ENCODE data around the gene CDC25B.
"Not testable (repeated sequence)": the region's sequence is repeated elsewhere in the genome, so short reads cannot be mapped to it uniquely, and the experiment has no call there.

Gene CDC25B

GRCh38 chr20:3786665-3787323 lies 9.3 kb upstream of the CDC25B start, which contains the start of gene CENPB:
Gene CENPB, minus strand, starts transcription at chr20:3786740. Its CDS starts 257 bp downstream, at chr20:3786483.
- no peak for DNase-seq

DNA sequence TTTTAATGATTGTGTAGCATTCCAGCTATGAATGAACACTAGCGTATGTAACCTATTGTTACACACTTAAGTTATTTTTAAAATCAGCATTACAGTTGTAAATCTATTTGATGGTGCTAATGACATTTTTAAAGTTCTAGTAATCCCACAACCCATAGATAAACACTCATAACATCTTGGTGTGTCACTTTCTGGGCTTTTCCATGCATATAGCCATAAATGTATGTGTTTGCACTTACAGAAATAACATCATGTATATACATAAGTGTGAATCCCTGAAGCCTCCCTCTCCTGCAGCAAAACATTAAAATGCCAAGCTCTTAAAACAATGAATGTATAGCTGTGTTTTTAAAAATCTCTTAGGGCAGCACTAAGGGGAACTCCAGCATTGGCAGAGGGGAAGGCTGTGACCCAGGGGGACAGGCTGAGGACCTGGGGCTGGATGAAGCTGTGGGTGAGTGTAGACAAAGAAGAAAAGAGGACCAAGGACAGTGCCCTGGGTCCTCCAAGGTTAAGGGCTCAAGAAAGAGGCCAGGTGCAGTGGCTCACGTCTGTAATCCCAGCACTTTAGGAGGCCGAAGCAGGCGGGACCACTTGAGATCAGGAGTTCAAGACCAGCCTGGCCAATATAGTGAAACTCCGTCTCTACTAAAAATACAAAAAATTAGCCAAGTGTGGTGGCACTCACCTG lies 8.6 kb upstream of the CDC25B start:
- no peak for DNase-seq

DNA sequence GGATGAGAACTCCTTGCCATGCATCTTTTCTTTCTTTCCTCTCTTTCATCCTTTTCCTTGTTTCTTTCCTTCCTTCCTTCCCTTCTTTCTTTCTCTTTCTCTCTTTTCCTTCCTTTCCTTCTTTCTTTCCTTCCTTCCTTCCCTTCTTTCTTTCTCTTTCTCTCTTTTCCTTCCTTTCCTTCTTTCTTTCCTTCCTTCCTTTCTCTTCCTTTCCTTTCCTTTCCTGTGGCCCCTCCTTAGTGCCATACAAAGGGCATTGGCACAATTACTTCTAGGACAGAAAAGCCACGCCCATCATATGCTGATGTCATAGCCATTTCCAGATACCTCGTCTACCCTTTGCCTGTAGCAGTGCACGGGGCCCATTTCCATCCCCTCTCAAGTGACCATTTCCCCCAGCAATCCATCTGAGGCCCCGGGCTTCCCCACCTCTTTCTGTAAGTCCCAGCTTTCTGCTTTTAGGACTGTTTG lies 7.4 kb upstream of the CDC25B start:
- no peak for DNase-seq

DNA sequence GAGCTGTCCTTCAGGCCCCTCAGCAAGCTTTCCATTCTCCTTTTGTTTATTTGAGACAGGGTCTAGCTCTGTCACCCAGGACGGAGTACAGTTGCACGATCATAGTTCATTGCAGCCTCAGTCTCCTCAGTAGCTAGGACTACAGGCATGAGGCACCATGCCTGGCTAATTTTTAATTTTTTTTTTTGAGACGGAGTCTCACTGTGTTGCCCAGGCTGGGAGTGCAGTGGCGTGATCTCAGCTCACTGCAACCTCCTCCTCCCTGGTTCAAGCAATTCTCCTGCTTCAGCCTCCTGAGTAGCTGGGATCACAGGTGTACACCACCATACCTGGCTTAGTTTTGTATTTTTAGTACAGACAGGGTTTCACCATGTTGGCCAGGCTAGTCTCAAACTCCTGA lies 6.9 kb upstream of the CDC25B start:
- not testable (repeated sequence) for DNase-seq

DNA sequence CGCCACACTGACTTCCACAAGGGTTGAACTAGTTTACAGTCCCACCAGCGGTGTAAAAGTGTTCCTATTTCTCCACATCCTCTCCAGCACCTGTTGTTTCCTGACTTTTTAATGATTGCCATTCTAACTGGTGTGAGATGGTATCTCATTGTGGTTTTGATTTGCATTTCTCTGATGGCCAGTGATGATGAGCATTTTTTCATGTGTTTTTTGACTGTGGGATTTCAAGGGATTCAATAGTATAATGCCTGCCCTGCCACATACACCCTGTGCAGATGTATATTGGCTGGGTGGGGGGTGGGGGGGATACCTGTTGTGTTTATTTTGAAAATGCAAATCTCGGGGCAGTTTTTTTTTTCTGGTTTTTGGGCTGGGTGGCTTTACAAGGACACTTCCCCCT lies 1.9 kb upstream of the CDC25B start:
- DNase-seq = not testable (repeated sequence)

- no peak for DNase-seq
Measured at GRCh38 chr20:3794701-3795420, 1.2 kb upstream of the CDC25B start.

DNA sequence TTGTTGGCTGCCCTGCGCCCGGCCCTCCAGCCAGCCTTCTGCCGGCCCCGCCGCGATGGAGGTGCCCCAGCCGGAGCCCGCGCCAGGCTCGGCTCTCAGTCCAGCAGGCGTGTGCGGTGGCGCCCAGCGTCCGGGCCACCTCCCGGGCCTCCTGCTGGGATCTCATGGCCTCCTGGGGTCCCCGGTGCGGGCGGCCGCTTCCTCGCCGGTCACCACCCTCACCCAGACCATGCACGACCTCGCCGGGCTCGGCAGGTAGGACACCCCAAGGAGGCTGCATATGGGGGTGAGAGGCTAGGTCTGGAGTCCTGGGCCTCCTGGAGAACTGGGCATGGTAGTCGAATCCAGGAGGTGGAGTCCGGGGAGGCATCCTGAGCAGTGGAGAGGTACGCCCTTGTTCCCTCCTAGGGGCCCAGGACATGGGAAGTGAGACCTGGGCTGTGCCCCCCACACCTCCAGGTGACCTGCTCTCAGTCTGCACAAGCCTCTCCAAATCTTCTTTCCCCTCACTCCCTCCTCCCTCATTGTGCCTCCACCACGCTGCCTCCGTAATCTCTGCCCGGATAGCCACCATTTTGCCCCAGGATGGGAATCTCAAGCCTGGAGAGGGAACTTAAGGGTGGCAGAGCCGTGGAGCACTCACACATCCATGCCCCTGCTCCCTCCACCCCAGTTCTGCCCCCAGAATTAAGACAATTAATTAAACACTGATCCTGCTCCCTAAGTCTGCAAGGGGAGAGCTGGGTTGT lies 541 bp downstream of the CDC25B start:
- no peak for DNase-seq

- DNase-seq = no peak
Measured at GRCh38 chr20:3797226-3797545, 1.1 kb downstream of the CDC25B start.

- no peak for DNase-seq
Measured at GRCh38 chr20:3797592-3798372, 1.7 kb downstream of the CDC25B start.

GRCh38 chr20:3798373-3798768 lies 2.3 kb downstream of the CDC25B start:
- DNase-seq = no peak

GRCh38 chr20:3798908-3799248 lies 2.8 kb downstream of the CDC25B start:
- no peak for DNase-seq

DNA sequence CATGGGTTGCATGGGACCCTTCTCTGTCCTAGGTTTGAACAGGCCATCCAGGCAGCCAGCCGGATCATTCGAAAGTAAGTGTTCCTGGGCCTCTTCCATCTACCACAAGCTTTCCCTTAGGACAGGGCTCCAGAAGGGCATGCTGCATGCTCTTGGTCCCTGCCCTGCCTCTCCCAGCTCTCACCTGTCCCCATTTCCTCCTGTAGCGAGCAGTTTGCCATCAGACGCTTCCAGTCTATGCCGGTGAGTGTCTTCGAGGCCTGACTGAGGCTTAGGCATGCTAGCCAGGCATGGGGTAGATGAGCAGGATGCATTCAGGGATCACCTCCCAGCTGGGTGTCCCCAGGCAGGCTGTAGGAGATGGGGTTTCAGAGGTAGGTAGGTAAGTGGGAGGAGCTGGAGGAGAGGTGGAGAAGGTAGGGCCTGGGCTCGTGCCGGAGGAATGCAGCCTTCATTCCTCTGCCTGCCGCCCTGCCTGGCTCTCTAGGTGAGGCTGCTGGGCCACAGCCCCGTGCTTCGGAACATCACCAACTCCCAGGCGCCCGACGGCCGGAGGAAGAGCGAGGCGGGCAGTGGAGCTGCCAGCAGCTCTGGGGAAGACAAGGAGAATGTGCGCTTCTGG lies 4.3 kb downstream of the CDC25B start:
- DNase-seq = no peak

DNA sequence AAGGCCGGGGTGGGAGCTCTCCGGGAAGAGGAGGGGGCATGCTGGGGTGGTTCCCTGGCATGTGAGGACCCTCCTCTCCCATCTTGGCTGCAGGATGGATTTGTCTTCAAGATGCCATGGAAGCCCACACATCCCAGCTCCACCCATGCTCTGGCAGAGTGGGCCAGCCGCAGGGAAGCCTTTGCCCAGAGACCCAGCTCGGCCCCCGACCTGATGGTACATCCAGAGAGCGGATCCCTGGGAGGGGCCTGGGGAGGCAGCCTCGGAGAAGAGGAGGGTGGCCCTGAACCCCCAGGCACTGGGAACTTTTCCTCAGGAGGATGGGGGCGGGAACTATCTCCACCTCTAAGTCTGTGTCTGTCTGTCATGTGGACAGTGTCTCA lies 4.8 kb downstream of the CDC25B start:
- DNase-seq = no peak

DNA sequence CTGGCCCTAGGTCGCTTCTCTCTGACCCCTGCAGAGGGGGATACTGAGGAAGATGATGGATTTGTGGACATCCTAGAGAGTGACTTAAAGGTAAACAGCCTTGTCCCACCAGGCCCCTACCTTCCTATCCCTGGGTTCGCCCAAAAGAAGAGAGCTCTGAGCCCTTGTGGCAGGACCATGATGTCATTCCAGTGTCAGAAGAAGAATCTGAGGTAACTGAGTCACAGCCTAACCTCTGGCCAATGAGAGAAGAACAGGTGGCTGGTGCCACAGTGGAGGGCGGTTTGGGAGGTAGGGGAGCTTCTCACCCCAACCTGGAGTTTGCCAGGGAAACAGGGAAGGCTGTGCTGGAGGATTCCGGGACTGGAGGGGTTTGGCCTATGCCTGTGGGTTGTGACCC lies 5.2 kb downstream of the CDC25B start:
- no peak for DNase-seq

DNA sequence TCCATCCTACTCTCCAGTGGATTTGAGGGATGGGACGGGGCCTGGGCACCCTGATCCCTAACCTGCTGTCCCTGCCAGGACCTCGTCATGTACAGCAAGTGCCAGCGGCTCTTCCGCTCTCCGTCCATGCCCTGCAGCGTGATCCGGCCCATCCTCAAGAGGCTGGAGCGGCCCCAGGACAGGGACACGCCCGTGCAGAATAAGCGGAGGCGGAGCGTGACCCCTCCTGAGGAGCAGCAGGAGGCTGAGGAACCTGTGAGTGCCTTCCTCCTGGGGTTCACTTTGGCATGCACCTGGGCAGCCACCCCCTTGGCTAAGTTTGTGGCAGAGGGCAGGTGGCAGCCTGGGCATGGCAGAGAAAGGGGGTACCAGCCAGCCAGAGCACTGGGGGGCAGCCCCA lies 5.7 kb downstream of the CDC25B start:
- no peak for DNase-seq

GRCh38 chr20:3802524-3803239 lies 6.6 kb downstream of the CDC25B start:
- DNase-seq = no peak

GRCh38 chr20:3803289-3803688 lies 7.2 kb downstream of the CDC25B start:
- DNase-seq = no peak

- DNase-seq = no peak
Measured at GRCh38 chr20:3803854-3804253, 7.7 kb downstream of the CDC25B start.

GRCh38 chr20:3804254-3804751 lies 8.2 kb downstream of the CDC25B start:
- DNase-seq = no peak

DNA sequence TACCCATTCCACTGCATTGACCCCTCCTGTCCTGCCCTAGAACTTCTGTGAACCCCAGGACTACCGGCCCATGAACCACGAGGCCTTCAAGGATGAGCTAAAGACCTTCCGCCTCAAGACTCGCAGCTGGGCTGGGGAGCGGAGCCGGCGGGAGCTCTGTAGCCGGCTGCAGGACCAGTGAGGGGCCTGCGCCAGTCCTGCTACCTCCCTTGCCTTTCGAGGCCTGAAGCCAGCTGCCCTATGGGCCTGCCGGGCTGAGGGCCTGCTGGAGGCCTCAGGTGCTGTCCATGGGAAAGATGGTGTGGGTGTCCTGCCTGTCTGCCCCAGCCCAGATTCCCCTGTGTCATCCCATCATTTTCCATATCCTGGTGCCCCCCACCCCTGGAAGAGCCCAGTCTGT lies 8.7 kb downstream of the CDC25B start:
- no peak for DNase-seq

DNA sequence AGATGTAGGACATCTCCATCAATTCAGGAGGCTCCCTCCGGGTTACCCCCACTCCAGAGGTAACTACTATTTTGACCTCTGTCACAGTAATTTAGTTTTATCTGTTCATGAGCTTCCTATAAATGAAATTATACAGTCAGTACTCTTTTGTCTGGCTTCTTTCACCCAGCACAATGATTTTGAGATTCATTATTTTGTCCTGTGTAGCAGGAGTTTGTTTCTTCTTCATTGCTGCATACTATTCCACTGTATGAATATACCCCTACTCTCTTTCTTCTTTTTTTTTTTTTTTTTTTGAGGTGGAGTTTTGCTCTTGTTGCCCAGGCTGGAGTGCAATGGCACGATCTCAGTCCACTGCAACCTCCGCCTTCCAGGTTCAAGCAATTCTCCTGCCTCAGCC lies 12.4 kb downstream of the CDC25B start:
- DNase-seq = no peak

Data from NCI-H524 treated with DMSO at 0.1 percent for 48 hours (cell line).